Measurements from ENCODE around the gene HMGA1.

DNA sequence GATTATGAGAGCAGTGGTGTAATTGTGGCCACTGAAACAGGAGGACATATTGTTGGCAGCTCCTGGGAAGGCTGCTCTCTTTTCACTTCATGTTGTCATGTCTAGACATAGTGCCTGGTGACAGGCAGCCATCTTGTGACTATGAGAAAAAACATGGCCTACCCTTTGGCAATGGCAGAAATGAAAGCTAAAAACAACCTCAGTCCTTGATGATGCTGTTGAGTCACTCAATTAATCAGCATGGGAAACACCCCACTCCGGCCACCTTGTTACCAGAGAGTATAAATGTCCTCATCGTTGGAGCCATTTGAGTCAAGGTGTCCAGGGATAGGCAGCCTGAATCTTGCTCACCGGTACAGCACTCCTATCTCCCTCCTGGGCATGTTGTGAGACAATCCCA, 31.2 kb upstream of the HMGA1 start:
- TF ChIP-seq EZH2 (IDR thresholded peaks at IDR 0.05; ENCODE audit: borderline replicate concordance) (no peak), EZH2phosphoT487 (IDR thresholded peaks at IDR 0.05; ENCODE audit: low read depth, severe bottlenecking, unreplicated experiment) (no peak)
- TF ChIP-seq, protein P1, sequence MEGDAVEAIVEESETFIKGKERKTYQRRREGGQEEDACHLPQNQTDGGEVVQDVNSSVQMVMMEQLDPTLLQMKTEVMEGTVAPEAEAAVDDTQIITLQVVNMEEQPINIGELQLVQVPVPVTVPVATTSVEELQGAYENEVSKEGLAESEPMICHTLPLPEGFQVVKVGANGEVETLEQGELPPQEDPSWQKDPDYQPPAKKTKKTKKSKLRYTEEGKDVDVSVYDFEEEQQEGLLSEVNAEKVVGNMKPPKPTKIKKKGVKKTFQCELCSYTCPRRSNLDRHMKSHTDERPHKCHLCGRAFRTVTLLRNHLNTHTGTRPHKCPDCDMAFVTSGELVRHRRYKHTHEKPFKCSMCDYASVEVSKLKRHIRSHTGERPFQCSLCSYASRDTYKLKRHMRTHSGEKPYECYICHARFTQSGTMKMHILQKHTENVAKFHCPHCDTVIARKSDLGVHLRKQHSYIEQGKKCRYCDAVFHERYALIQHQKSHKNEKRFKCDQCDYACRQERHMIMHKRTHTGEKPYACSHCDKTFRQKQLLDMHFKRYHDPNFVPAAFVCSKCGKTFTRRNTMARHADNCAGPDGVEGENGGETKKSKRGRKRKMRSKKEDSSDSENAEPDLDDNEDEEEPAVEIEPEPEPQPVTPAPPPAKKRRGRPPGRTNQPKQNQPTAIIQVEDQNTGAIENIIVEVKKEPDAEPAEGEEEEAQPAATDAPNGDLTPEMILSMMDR (IDR thresholded peaks at IDR 0.05; ENCODE audit: poor library complexity): no peak

Data from hepatocyte (in vitro differentiated cells).